Smooth muscle cell (in vitro differentiated cells): Measurements from ENCODE around the gene PITPNC1. TPM values are rescaled to one million over a fixed set of nuclear protein-coding genes. Genes with fewer than 3 reads are reported as not detected.
"Not testable (repeated sequence)": the region's sequence is repeated elsewhere in the genome, so short reads cannot be mapped to it uniquely, and the experiment has no call there.

ENCODE experiments used
- DNase-seq: peaks from one replicate; lab custom pipeline; 2025; ENCODE audit not compliant: unreplicated experiment; lab: John Stamatoyannopoulos, UW
- H2AFZ ChIP-seq: fragments of 200-600 bp; sonication (generic); 2 replicates; pipeline ENCODE4 v1.6.0; 2016; ENCODE audit warnings: antibody characterized with exemption, low read depth, mild to moderate bottlenecking
- H3F3A ChIP-seq: fragments of 200-600 bp; sonication (generic); 2 replicates; pipeline ENCODE4 v1.6.0; 2017; ENCODE audit warnings: antibody characterized with exemption, low read depth
- H3K27ac ChIP-seq: fragments of 200-600 bp; sonication (generic); 2 replicates; pipeline ENCODE4 v1.5.1; 2016; ENCODE audit warnings: low read depth, mild to moderate bottlenecking
- H3K27me3 ChIP-seq: fragments of 200-600 bp; sonication (generic); 2 replicates; pipeline ENCODE4 v1.6.1; 2016; ENCODE audit warnings: low read depth, mild to moderate bottlenecking
- H3K36me3 ChIP-seq: fragments of 200-600 bp; sonication (generic); 2 replicates; pipeline ENCODE4 v1.5.1; 2016; ENCODE audit warnings: low read depth
- H3K4me1 ChIP-seq: fragments of 200-600 bp; sonication (generic); 2 replicates; pipeline ENCODE4 v1.5.1; 2016; ENCODE audit warnings: low read depth
- H3K4me2 ChIP-seq: fragments of 200-600 bp; sonication (generic); 2 replicates; pipeline ENCODE4 v1.6.0; 2016; ENCODE audit warnings: mild to moderate bottlenecking
- H3K4me3 ChIP-seq: fragments of 200-600 bp; sonication (generic); 2 replicates; pipeline ENCODE4 v1.5.1; 2016; ENCODE audit warnings: mild to moderate bottlenecking
- H3K79me2 ChIP-seq: fragments of 200-600 bp; sonication (generic); 2 replicates; pipeline ENCODE4 v1.6.0; 2016; ENCODE audit warnings: low read depth, mild to moderate bottlenecking
- H3K9ac ChIP-seq: fragments of 200-600 bp; sonication (generic); 2 replicates; pipeline ENCODE4 v1.6.0; 2016; ENCODE audit warnings: low read depth
- H3K9me3 ChIP-seq: fragments of 200-600 bp; sonication (generic); replicated peaks from 2 replicates; pipeline ENCODE4 v1.5.1; 2016; ENCODE audit warnings: low read depth
- H4K20me1 ChIP-seq: fragments of 200-600 bp; sonication (generic); 2 replicates; pipeline ENCODE4 v1.6.0; 2016; ENCODE audit warnings: low read depth
- WGBS: methylation state at CpG from one replicate; pipeline ENCODE4 v1.1.7; 2016; ENCODE audit warnings: low lambda C conversion rate; 5-methylcytosine and 5-hydroxymethylcytosine counted together
- polyA plus RNA-seq: library from polyadenylated mRNA; unstranded; fragments of >200 nt; fragmentation: Nextera tagmentation; extraction: Ambion mirVana; gene quantifications from 2 replicates; pipeline ENCODE4 v1.2.1, GENCODE V29; 2016
- total RNA-seq: library from RNA; depleted of rRNA; stranded (reverse); fragments of >200 nt; gene quantifications from 2 replicates; pipeline ENCODE4 v1.2.3, GENCODE V29; 2014
- TF ChIP-seq, protein P1 (sequence below): fragments of 200-600 bp; sonication (generic); IDR thresholded peaks from 2 replicates; pipeline ENCODE4 v1.5.1; 2017; ENCODE audit warnings: borderline replicate concordance, mild to moderate bottlenecking, antibody characterized with exemption; ENCODE audit not compliant: insufficient read depth, poor library complexity, severe bottlenecking

The PITPNC1 gene
- total and polyA plus RNA-seq, 2 experiments from 2014 or later = 9.6 to 12.5 TPM

DNA sequence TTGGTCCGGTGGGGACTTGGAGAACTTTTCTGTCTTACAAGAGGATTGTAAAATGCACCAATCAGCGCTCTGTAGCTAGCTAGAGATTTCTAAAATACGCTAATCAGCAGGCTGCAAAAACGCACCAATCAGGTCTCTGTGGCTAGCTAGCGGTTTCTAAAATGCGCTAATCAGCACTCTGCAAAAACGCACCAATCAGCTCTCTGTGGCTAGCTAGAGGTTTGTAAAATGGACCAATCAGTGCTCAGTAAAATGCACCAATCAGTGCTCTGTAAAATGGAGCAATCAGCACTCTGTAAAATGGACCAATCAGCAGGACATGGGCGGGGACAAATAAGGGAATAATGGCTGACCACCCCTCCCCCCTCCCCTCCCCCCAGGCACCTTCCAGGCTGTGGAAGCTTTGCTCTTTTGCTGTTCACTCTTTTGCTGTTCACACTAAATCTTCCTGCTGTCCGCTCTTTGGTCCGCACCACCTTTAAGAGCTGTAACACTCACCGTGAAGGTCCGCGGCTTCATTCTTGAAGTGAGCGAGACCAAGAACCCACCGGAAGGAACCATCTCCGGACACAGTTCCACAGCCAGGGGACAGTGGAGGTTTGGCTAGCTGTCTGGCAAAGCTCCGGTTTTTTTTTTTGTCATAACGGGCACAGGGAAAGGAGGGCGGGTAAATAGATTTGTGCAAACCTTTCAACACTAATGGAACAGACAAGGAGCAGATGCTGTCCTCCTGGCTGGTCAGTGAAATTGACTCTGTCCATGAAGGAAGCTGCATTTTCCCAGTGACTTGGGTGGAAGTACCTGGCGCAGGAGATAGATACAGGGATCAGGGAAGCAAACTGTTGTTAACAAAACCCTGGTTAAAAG lies 8.3 kb downstream of the PITPNC1 start:
- WGBS = 94% methylated on average over 20 of the region's 20 CpGs
- no peak overlapping the region for H3K4me2 ChIP-seq
- H3K9me3 ChIP-seq = no peaks in the 10 kb centered on the region
- H3K9ac ChIP-seq = no peak overlapping the region
- no peak overlapping the region for H2AFZ ChIP-seq
- TF ChIP-seq, protein P1, sequence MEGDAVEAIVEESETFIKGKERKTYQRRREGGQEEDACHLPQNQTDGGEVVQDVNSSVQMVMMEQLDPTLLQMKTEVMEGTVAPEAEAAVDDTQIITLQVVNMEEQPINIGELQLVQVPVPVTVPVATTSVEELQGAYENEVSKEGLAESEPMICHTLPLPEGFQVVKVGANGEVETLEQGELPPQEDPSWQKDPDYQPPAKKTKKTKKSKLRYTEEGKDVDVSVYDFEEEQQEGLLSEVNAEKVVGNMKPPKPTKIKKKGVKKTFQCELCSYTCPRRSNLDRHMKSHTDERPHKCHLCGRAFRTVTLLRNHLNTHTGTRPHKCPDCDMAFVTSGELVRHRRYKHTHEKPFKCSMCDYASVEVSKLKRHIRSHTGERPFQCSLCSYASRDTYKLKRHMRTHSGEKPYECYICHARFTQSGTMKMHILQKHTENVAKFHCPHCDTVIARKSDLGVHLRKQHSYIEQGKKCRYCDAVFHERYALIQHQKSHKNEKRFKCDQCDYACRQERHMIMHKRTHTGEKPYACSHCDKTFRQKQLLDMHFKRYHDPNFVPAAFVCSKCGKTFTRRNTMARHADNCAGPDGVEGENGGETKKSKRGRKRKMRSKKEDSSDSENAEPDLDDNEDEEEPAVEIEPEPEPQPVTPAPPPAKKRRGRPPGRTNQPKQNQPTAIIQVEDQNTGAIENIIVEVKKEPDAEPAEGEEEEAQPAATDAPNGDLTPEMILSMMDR = no peak
- H3K27me3 ChIP-seq = no peaks in the 10 kb centered on the region
- H3K4me1 ChIP-seq = peaks cover 2% of the 10 kb centered on the region
- no peak overlapping the region for H3K4me3 ChIP-seq
- peaks cover 7% of the 10 kb centered on the region for H3F3A ChIP-seq
- H3K27ac ChIP-seq = no peak overlapping the region
- no peaks in the 10 kb centered on the region for H3K36me3 ChIP-seq
- peaks cover 36% of the 10 kb centered on the region for H3K79me2 ChIP-seq
- no peaks in the 10 kb centered on the region for H4K20me1 ChIP-seq
- DNase-seq = no peak

DNA sequence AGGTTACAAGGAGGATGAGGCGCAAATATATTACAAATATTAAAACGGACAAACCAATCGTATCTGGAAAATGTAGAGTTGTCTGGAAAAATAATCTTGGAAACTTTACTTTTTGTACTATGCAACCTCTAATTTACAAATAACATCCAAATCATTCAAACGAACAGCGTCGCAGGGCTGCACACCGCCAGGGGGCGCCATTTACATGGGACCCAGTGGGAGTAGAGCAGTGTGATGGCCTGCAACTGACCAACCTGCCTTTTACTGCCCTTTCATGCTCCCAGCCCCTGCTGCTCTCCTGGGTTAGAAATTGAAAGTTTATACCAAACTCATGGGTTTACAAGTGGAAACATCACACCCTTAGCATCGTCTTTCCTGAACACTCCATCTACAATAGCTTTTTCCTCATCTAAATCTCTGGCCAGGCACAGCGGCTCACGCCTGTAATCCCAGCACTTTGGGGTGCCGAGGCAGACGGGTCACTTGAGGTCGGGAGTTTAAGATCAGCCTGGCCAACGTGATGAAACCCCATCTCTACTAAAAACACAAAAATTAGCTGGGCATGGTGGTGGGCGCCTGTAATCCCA lies 10.0 kb downstream of the PITPNC1 start:
- H3K4me3 ChIP-seq = no peak overlapping the region
- 65% methylated on average over 16 of the region's 16 CpGs for WGBS
- no peak overlapping the region for H3K27ac ChIP-seq
- no peaks in the 10 kb centered on the region for H3K27me3 ChIP-seq
- no peak overlapping the region for H3K4me2 ChIP-seq
- no peak for DNase-seq
- H3K4me1 ChIP-seq = peaks cover 4% of the 10 kb centered on the region
- H3K79me2 ChIP-seq = peaks cover 31% of the 10 kb centered on the region
- no peaks in the 10 kb centered on the region for H4K20me1 ChIP-seq
- no peaks in the 10 kb centered on the region for H3K9me3 ChIP-seq
- TF ChIP-seq, protein P1 = peak; percentile 82
- no peaks in the 10 kb centered on the region for H3K36me3 ChIP-seq
- H2AFZ ChIP-seq = no peak overlapping the region
- H3K9ac ChIP-seq = no peak overlapping the region
- peaks cover 9% of the 10 kb centered on the region for H3F3A ChIP-seq

DNA sequence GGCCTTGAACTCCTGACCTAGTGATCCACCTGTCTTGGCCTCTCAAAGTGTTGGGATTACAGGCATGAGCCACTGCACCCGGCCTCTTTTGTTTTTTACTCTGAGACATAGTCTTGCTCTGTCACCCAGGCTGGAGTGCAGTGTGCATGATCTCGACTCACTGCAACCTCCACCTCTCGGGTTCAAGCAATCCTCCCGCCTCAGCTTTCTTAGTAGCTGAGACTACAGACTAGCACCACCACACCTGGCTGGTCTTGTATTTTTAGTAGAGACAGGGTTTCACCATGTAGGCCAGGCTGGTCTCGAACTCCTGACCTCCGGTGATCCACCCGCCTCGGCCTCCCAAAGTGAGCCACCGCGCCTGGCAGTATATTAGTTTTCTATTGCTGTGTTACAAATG lies 11.5 kb downstream of the PITPNC1 start:
- not testable (repeated sequence) for H3K4me1 ChIP-seq, H3K36me3 ChIP-seq, H3F3A ChIP-seq, H4K20me1 ChIP-seq, DNase-seq, H3K9me3 ChIP-seq, H3K4me3 ChIP-seq, H3K9ac ChIP-seq, H2AFZ ChIP-seq, H3K4me2 ChIP-seq, H3K27ac ChIP-seq, H3K27me3 ChIP-seq
- peaks cover 35% of the 10 kb centered on the region for H3K79me2 ChIP-seq
- 97% methylated on average over 10 of the region's 10 CpGs for WGBS

DNA sequence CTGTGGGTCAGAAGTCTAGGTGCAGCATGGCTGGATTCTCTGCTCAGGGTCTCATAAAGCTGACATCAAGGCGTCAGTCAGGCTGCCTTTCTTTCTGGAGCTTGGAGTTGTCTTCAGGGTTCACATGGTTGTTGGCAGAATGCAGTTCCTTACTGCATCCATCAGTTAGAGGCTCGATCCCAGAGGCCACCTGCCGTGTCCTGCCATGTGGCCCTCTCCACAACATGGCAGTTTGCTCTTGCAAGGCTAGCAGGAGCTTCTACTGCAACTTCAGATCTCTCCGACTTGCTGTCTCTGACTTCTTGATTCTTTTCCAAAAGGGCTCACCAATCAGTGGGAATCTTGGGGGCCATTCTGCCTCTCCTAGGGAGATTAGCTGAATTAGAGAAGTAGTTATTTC lies 11.9 kb downstream of the PITPNC1 start:
- H3K36me3 ChIP-seq = no peaks in the 10 kb centered on the region
- H3K4me2 ChIP-seq = no peak overlapping the region
- peaks cover 31% of the 10 kb centered on the region for H3K79me2 ChIP-seq
- H2AFZ ChIP-seq = no peak overlapping the region
- WGBS = 96% methylated on average over 4 of the region's 4 CpGs
- H3K27ac ChIP-seq = no peak overlapping the region
- no peaks in the 10 kb centered on the region for H3K9me3 ChIP-seq
- H3K27me3 ChIP-seq = no peaks in the 10 kb centered on the region
- peaks cover 9% of the 10 kb centered on the region for H3F3A ChIP-seq
- no peak overlapping the region for H3K9ac ChIP-seq
- H3K4me3 ChIP-seq = no peak overlapping the region
- no peak for DNase-seq
- peaks cover 4% of the 10 kb centered on the region for H3K4me1 ChIP-seq
- TF ChIP-seq, protein P1 = no peak
- no peaks in the 10 kb centered on the region for H4K20me1 ChIP-seq
